HepG2 (cell line): ENCODE results near the gene CMYA5. TPM values are rescaled to one million over a fixed set of nuclear protein-coding genes. Genes with fewer than 3 reads are reported as not detected.

Source experiments
- ATAC-seq: fragments of 200-7000 bp; cut with Tn5 transposase; 3 replicates; pipeline ENCODE4 v1.9.1; 2020; ENCODE audit warnings: mild to moderate bottlenecking, moderate library complexity
- BruUV-seq: library from RNA; stranded (reverse); fragments of 400-500 nt; replicated peaks from 2 replicates; lab custom pipeline; 2021; lab: Mats Ljungman, UMichigan
- CTCF ChIA-PET: fragments of 300-600 bp; formaldehyde crosslinking; extraction: SDS; loops from one replicate; lab custom pipeline; 2021; ENCODE audit warnings: low total read pairs, inconsistent platforms, low intra/inter-chr PET ratio; lab: Yijun Ruan, JAX
- POLR2A ChIA-PET: fragments of 350-600 bp; sonication (Branson Sonifier 250); formaldehyde crosslinking; loops from one replicate; lab custom pipeline; 2020; ENCODE audit warnings: antibody characterized with exemption, inconsistent platforms; lab: Yijun Ruan, JAX
- DNase-seq: peaks from one replicate; pipeline ENCODE4 v3.0.0-alpha.2; 2015; ENCODE audit warnings: low spot score
- FAIRE-seq: peaks from 3 replicates; lab custom pipeline; 2011; peaks lifted over from hg19 to GRCh38; lab: Jason Lieb, UNC
- H2AFZ ChIP-seq: one replicate; pipeline ENCODE4 v1.6.1; 2011; ENCODE audit warnings: low read length, inconsistent platforms
- H3K27ac ChIP-seq: fragments of 300-600 bp; 3 replicates; pipeline ENCODE4 v1.8.0; 2011; ENCODE audit warnings: mixed run types, mild to moderate bottlenecking, mixed read lengths, low read length, inconsistent platforms; ENCODE audit not compliant: insufficient read depth; ENCODE audit errors: extremely low read length
- H3K27me3 ChIP-seq, 2 experiments: fragments of 200-600 bp in 1 of 2; 2 replicates in 1 of 2; 3 replicates in 1 of 2; pipeline versions ENCODE4 v1.6.0 to v1.8.0; 2011; ENCODE audit warnings: low read length in 2 of 2, mild to moderate bottlenecking in 2 of 2, moderate library complexity in 2 of 2, inconsistent platforms in 1 of 2; ENCODE audit not compliant: insufficient read depth in 2 of 2, control insufficient read depth in 1 of 2
- H3K36me3 ChIP-seq, 2 experiments: fragments of 200-600 bp in 1 of 2; replicated peaks in 1 of 2; 2 replicates in 1 of 2; 3 replicates in 1 of 2; pipeline versions ENCODE4 v1.5.1 to v1.8.0; 2011; ENCODE audit warnings: low read length in 2 of 2, inconsistent platforms in 1 of 2; ENCODE audit not compliant: insufficient read depth in 2 of 2, control insufficient read depth in 1 of 2
- H3K4me1 ChIP-seq: 2 replicates; pipeline ENCODE4 v1.5.1; 2012; ENCODE audit warnings: low read length, inconsistent platforms; ENCODE audit not compliant: insufficient read depth
- H3K4me2 ChIP-seq: 2 replicates; pipeline ENCODE4 v1.6.0; 2011; ENCODE audit warnings: low read depth, low read length, inconsistent platforms
- H3K4me3 ChIP-seq, 3 experiments: fragments of 200-600 bp in 1 of 3; sonication (generic), shearing (Covaris generic) in 1 of 3; replicated peaks in 1 of 3; 2 replicates each; pipeline ENCODE4 v1.5.1; 2011 to 2016; ENCODE audit warnings: low read length in 3 of 3, inconsistent platforms in 2 of 3, low read depth in 2 of 3, mild to moderate bottlenecking in 2 of 3, control low read depth in 1 of 3, mixed read lengths in 1 of 3; ENCODE audit not compliant: insufficient read depth in 1 of 3
- H3K79me2 ChIP-seq: one replicate; pipeline ENCODE4 v1.6.1; 2011; ENCODE audit warnings: low read length, inconsistent platforms; ENCODE audit not compliant: insufficient read depth
- H3K9ac ChIP-seq: 2 replicates; pipeline ENCODE4 v1.6.0; 2011; ENCODE audit warnings: mild to moderate bottlenecking, low read depth, low read length, inconsistent platforms; ENCODE audit not compliant: insufficient read depth
- H3K9me3 ChIP-seq: 2 replicates; pipeline ENCODE4 v1.5.1; 2012; ENCODE audit warnings: mild to moderate bottlenecking, low read length
- H4K20me1 ChIP-seq: 2 replicates; pipeline ENCODE4 v1.6.0; 2011; ENCODE audit warnings: inconsistent platforms, mild to moderate bottlenecking, low read length, moderate library complexity; ENCODE audit not compliant: insufficient read depth
- ASH2L ChIP-seq: fragments of 300-600, 200-600 bp; sonication (generic); IDR thresholded peaks from 2 replicates; pipeline ENCODE4 v1.7.0; 2017; ENCODE audit warnings: low read depth, mild to moderate bottlenecking, moderate library complexity, mixed read lengths, low read length; ENCODE audit not compliant: insufficient read length
- ATF3 ChIP-seq: sonication (generic); formaldehyde crosslinking; IDR thresholded peaks from 2 replicates; pipeline ENCODE4 v1.4.0; 2020; ENCODE audit warnings: missing genetic modification reagents
- CBX5 ChIP-seq: sonication (generic); formaldehyde crosslinking; IDR thresholded peaks from 2 replicates; pipeline ENCODE4 v1.4.0; 2020; ENCODE audit warnings: missing genetic modification reagents, borderline replicate concordance
- CENPX ChIP-seq: sonication (generic); formaldehyde crosslinking; IDR thresholded peaks from 2 replicates; pipeline ENCODE4 v1.9.0; 2021; ENCODE audit warnings: mild to moderate bottlenecking, missing genetic modification reagents, moderate library complexity
- CSRNP1 ChIP-seq: sonication (generic); formaldehyde crosslinking; IDR thresholded peaks from 2 replicates; pipeline ENCODE4 v1.8.1; 2023; ENCODE audit warnings: mild to moderate bottlenecking, missing genetic modification reagents
- E2F2 ChIP-seq: sonication (generic); formaldehyde crosslinking; IDR thresholded peaks from 2 replicates; pipeline ENCODE4 v1.4.0; 2020; ENCODE audit warnings: missing genetic modification reagents, borderline replicate concordance
- MIXL1 ChIP-seq: IDR thresholded peaks from 2 replicates; pipeline ENCODE4 v1.6.1; 2016
- MXD1 ChIP-seq: sonication (generic); formaldehyde crosslinking; IDR thresholded peaks from 2 replicates; pipeline ENCODE4 v1.4.0; 2020; ENCODE audit warnings: mild to moderate bottlenecking, missing genetic modification reagents
- PHB2 ChIP-seq: fragments of 450-650 bp; IDR thresholded peaks from 2 replicates; pipeline ENCODE4 v1.6.1; 2018; ENCODE audit not compliant: partially characterized antibody
- SMAD9 ChIP-seq: sonication (generic); formaldehyde crosslinking; IDR thresholded peaks from 2 replicates; pipeline ENCODE4 v1.5.1; 2020; ENCODE audit warnings: mild to moderate bottlenecking, missing genetic modification reagents
- ZFP90 ChIP-seq: sonication (generic); formaldehyde crosslinking; IDR thresholded peaks from 2 replicates; pipeline ENCODE4 v1.8.0; 2022; ENCODE audit warnings: missing genetic modification reagents, mild to moderate bottlenecking, inconsistent platforms, borderline replicate concordance
- ZNF296 ChIP-seq: sonication (generic); formaldehyde crosslinking; conservative IDR thresholded peaks from 2 replicates; pipeline ENCODE4 v1.5.0; 2020; ENCODE audit warnings: mild to moderate bottlenecking, missing genetic modification reagents
- ZSCAN9 ChIP-seq: IDR thresholded peaks from 2 replicates; pipeline ENCODE4 v1.6.1; 2016; ENCODE audit warnings: borderline replicate concordance
- WGBS: methylation state at CpG from one replicate; pipeline ENCODE4 v1.1.6; 2017; ENCODE audit warnings: low lambda C conversion rate; 5-methylcytosine and 5-hydroxymethylcytosine counted together
- in situ Hi-C: cut with HindIII; loops from 2 replicates; pipeline ENCODE4 v1.10.0; 2017; ENCODE audit warnings: low pct_unique_long_range_greater_than_20kb; ENCODE audit not compliant: extremely low pct_ligation_motif_present
- intact Hi-C: fragments of 100-400 bp; cut with micrococcal nuclease; formaldehyde crosslinking; loops from one replicate; pipeline ENCODE4 v1.10.0; 2022; ENCODE audit not compliant: unreplicated experiment
- polyA plus RNA-seq, 8 experiments: library from polyadenylated mRNA; depleted of rRNA in 3 of 8; stranded (reverse) in 7 of 8; unstranded in 1 of 8; fragments of >200 nt; fragmentation: Illumina TruSeq in 4 of 8; extraction: Trizol in 4 of 8; gene quantifications; 2 replicates each; pipeline versions ENCODE4 v1.2.1 to v1.2.3, GENCODE V29; 2011 to 2016; ENCODE audit warnings: low read depth in 4 of 8, missing spikeins in 1 of 8, mixed read lengths in 1 of 8; ENCODE audit not compliant: insufficient read depth in 1 of 8
- total RNA-seq, 5 experiments: library from RNA; depleted of rRNA; stranded (reverse); fragments of >200 nt; fragmentation: Illumina TruSeq; extraction: Trizol; gene quantifications; 2 replicates each; pipeline ENCODE4 v1.2.3, GENCODE V29; 2016; ENCODE audit warnings: low read depth in 1 of 5

CMYA5 gene
- total and polyA plus RNA-seq, 2 of the 13 experiments (the other 11 are each of a cell fraction or from before 2014, with no cell fraction given): 0.13 to 0.51 TPM

GRCh38 chr5:79772651-79773050, 83.0 kb downstream of the CMYA5 start:
- H3K4me3 ChIP-seq: no peak overlapping the region
- no peak overlapping the region for H2AFZ ChIP-seq
- H3K27me3 ChIP-seq: no peaks in the 10 kb centered on the region
- FAIRE-seq (no peak), DNase-seq (no peak)
- no peaks in the 10 kb centered on the region for H3K36me3 ChIP-seq
- H3K79me2 ChIP-seq: no peaks in the 10 kb centered on the region
- no TSS peak for BruUV-seq
- CTCF ChIA-PET: interaction anchor here (4.7 kb wide), 1 partner anchor 69 kb away, joined by 30 read pairs; no protein-coding TSS in a partner anchor
- H3K4me1 ChIP-seq: peaks cover 22% of the 10 kb centered on the region
- POLR2A ChIA-PET: no interaction called here
- no peak overlapping the region for H3K27ac ChIP-seq
- H3K4me2 ChIP-seq: no peak overlapping the region
- no peak overlapping the region for H3K9ac ChIP-seq
- TF ChIP-seq ZSCAN9 (CRISPR knock-in tag) (no peak), CSRNP1 (CRISPR knock-in tag) (no peak), PHB2 (no peak), CENPX (CRISPR knock-in tag) (no peak), ZNF296 (CRISPR knock-in tag) (no peak), MXD1 (CRISPR knock-in tag) (no peak), CBX5 (no peak), SMAD9 (CRISPR knock-in tag) (no peak), E2F2 (CRISPR knock-in tag) (no peak), ASH2L (no peak), MIXL1 (no peak), ATF3 (no peak), ZFP90 (no peak)
- TF ChIP-seq, all 625 proteins: peak for 0
- no peaks in the 10 kb centered on the region for H4K20me1 ChIP-seq
- no peak for ATAC-seq
- in situ Hi-C loops: no loop called here
- intact Hi-C loops: loop anchor here (5.0 kb wide), 1 partner anchor 70 kb away; no protein-coding TSS in a partner anchor
- no peaks in the 10 kb centered on the region for H3K9me3 ChIP-seq
- 20% methylated on average over 5 of the region's 5 CpGs for WGBS
